CD8-positive, alpha-beta memory T cell (primary cell): ENCODE data around the gene PLEKHA7. TPM values are rescaled to one million over a fixed set of nuclear protein-coding genes. Genes with fewer than 3 reads are reported as not detected.

ENCODE experiments used
- CTCF ChIA-PET: fragments of 350-600 bp; sonication (Branson Sonifier 250); formaldehyde crosslinking; loops from one replicate; lab custom pipeline; 2021; ENCODE audit warnings: antibody characterized with exemption; lab: Charles Lee
- POLR2A ChIA-PET: fragments of 350-600 bp; sonication (Branson Sonifier 250); formaldehyde crosslinking; loops from one replicate; lab custom pipeline; 2021; ENCODE audit warnings: antibody characterized with exemption; lab: Charles Lee
- DNase-seq, 5 donors: peaks; one replicate each; pipeline versions ENCODE4 v3.0.0 to v3.0.0-alpha.2; 2020 to 2022; ENCODE audit warnings: mixed read lengths in 1 of 5
- H3K27ac ChIP-seq: one replicate; pipeline ENCODE4 v1.7.0; 2013; ENCODE audit warnings: low read depth, mild to moderate bottlenecking, low read length, moderate library complexity
- H3K27me3 ChIP-seq: 2 replicates; pipeline ENCODE4 v1.7.0; 2013; ENCODE audit warnings: low read length, mild to moderate bottlenecking; ENCODE audit not compliant: insufficient read depth, poor library complexity, severe bottlenecking
- H3K36me3 ChIP-seq: 2 replicates; pipeline ENCODE4 v1.7.0; 2013; ENCODE audit warnings: mild to moderate bottlenecking, low read length, moderate library complexity; ENCODE audit not compliant: insufficient read depth
- H3K4me1 ChIP-seq: 2 replicates; pipeline ENCODE4 v1.7.0; 2013; ENCODE audit warnings: mild to moderate bottlenecking, low read length, moderate library complexity; ENCODE audit not compliant: insufficient read depth
- H3K4me3 ChIP-seq: 2 replicates; pipeline ENCODE4 v1.7.0; 2013; ENCODE audit warnings: mild to moderate bottlenecking, low read length
- H3K9me3 ChIP-seq: 2 replicates; pipeline ENCODE4 v1.7.0; 2013; ENCODE audit warnings: mild to moderate bottlenecking, low read length
- H3K27ac Mint-ChIP-seq, 8 donors: one replicate each; pipeline ENCODE4 v1.8.0; 2020 to 2021; ENCODE audit warnings: mixed read lengths in 8 of 8, mild to moderate bottlenecking in 6 of 8, inconsistent platforms in 3 of 8, moderate library complexity in 3 of 8
- H3K27me3 Mint-ChIP-seq, 2 donors: one replicate each; pipeline ENCODE4 v1.8.0; 2020 to 2021; ENCODE audit warnings: mixed read lengths in 2 of 2, mild to moderate bottlenecking in 1 of 2, moderate library complexity in 1 of 2
- H3K36me3 Mint-ChIP-seq, 3 donors: one replicate each; pipeline ENCODE4 v1.8.0; 2020 to 2021; ENCODE audit warnings: mixed read lengths in 3 of 3, inconsistent platforms in 1 of 3, mild to moderate bottlenecking in 1 of 3
- H3K4me1 Mint-ChIP-seq, 3 donors: one replicate each; pipeline ENCODE4 v1.8.0; 2020 to 2021; ENCODE audit warnings: mixed read lengths in 3 of 3, inconsistent platforms in 1 of 3, mild to moderate bottlenecking in 1 of 3
- H3K4me3 Mint-ChIP-seq, 7 donors: one replicate each; pipeline ENCODE4 v1.8.0; 2020 to 2021; ENCODE audit warnings: mixed read lengths in 7 of 7, mild to moderate bottlenecking in 6 of 7, moderate library complexity in 4 of 7, inconsistent platforms in 2 of 7
- H3K9me3 Mint-ChIP-seq, 5 donors: one replicate each; pipeline ENCODE4 v1.8.0; 2020 to 2022; ENCODE audit warnings: mixed read lengths in 5 of 5, mild to moderate bottlenecking in 3 of 5, moderate library complexity in 2 of 5, inconsistent platforms in 1 of 5
- polyA plus RNA-seq: library from polyadenylated mRNA; unstranded; fragments of 300-500 nt; fragmentation: Illumina TruSeq; gene quantifications from one replicate; pipeline ENCODE4 v1.2.3, GENCODE V29; 2021
- total RNA-seq, 2 experiments: library from RNA; stranded (reverse); gene quantifications; one replicate each; pipeline ENCODE4 v1.2.3, GENCODE V29; 2021

PLEKHA7 gene
- total and polyA plus RNA-seq, 3 experiments from 2014 or later, result 4.1 to 6.6 (median 5.3) TPM

GRCh38 chr11:16770016-16770415 is 244.2 kb downstream of the PLEKHA7 start:
- no peaks in the 10 kb centered on the region for H3K36me3 Mint-ChIP-seq
- POLR2A ChIA-PET, result no interaction called here
- no peak for DNase-seq
- no peaks in the 10 kb centered on the region for H3K4me1 Mint-ChIP-seq
- H3K27ac Mint-ChIP-seq, result peak overlapping the region in 1 of 8 donors; percentile 19
- no peaks in the 10 kb centered on the region for H3K9me3 Mint-ChIP-seq
- peaks cover 4 to 16% of the 10 kb centered on the region in 2 donors for H3K27me3 Mint-ChIP-seq
- CTCF ChIA-PET, result interaction anchor here (1.2 kb wide), 1 partner anchor 10 kb away, joined by 3 read pairs; no protein-coding TSS in a partner anchor
- Histone ChIP-seq H3K27me3 (no peaks in the 10 kb centered on the region), H3K4me1 (no peaks in the 10 kb centered on the region), H3K4me3 (no peak overlapping the region), H3K9me3 (no peaks in the 10 kb centered on the region), H3K27ac (no peak overlapping the region), H3K36me3 (no peaks in the 10 kb centered on the region)
- H3K4me3 Mint-ChIP-seq, result no peak overlapping the region

- Mint-ChIP-seq H3K4me1 (no peaks in the 10 kb centered on the region), H3K4me3 (no peak overlapping the region), H3K9me3 (no peaks in the 10 kb centered on the region), H3K27ac (no peak overlapping the region), H3K27me3 (peaks cover 4 to 16% of the 10 kb centered on the region in 2 donors), H3K36me3 (no peaks in the 10 kb centered on the region)
- DNase-seq, result no peak
- Histone ChIP-seq H3K27me3 (no peaks in the 10 kb centered on the region), H3K9me3 (no peaks in the 10 kb centered on the region), H3K4me1 (no peaks in the 10 kb centered on the region), H3K27ac (no peak overlapping the region), H3K4me3 (no peak overlapping the region), H3K36me3 (no peaks in the 10 kb centered on the region)
- POLR2A ChIA-PET, result no interaction called here
- CTCF ChIA-PET, result no interaction called here
Measured at GRCh38 chr11:16769386-16769785, 244.8 kb downstream of the PLEKHA7 start.

GRCh38 chr11:16767957-16768356 is 246.3 kb downstream of the PLEKHA7 start:
- Mint-ChIP-seq H3K4me1 (no peaks in the 10 kb centered on the region), H3K4me3 (no peak overlapping the region), H3K27me3 (peaks cover 2 to 16% of the 10 kb centered on the region in 2 donors), H3K9me3 (no peaks in the 10 kb centered on the region), H3K36me3 (no peaks in the 10 kb centered on the region), H3K27ac (no peak overlapping the region)
- H3K27me3 ChIP-seq, result no peaks in the 10 kb centered on the region
- H3K27ac ChIP-seq, result no peak overlapping the region
- no peak overlapping the region for H3K4me3 ChIP-seq
- ChIA-PET POLR2A (no interaction called here), CTCF (interaction anchor here (1.2 kb wide), 1 partner anchor 18 kb away, joined by 3 read pairs; no protein-coding TSS in a partner anchor)
- DNase-seq, result no peak
- no peaks in the 10 kb centered on the region for H3K4me1 ChIP-seq
- no peaks in the 10 kb centered on the region for H3K36me3 ChIP-seq
- no peaks in the 10 kb centered on the region for H3K9me3 ChIP-seq

GRCh38 chr11:16767137-16767536 is 247.1 kb downstream of the PLEKHA7 start:
- H3K9me3 Mint-ChIP-seq, result no peaks in the 10 kb centered on the region
- ChIA-PET POLR2A (no interaction called here), CTCF (interaction anchor here (1.2 kb wide), 1 partner anchor 19 kb away, joined by 3 read pairs; no protein-coding TSS in a partner anchor)
- H3K36me3 Mint-ChIP-seq, result no peaks in the 10 kb centered on the region
- DNase-seq, result no peak
- H3K27me3 Mint-ChIP-seq, result peaks cover 2 to 15% of the 10 kb centered on the region in 2 donors
- H3K36me3 ChIP-seq, result no peaks in the 10 kb centered on the region
- no peaks in the 10 kb centered on the region for H3K27me3 ChIP-seq
- H3K4me1 ChIP-seq, result no peaks in the 10 kb centered on the region
- no peaks in the 10 kb centered on the region for H3K9me3 ChIP-seq
- H3K27ac ChIP-seq, result no peak overlapping the region
- H3K4me3 Mint-ChIP-seq, result no peak overlapping the region
- H3K4me1 Mint-ChIP-seq, result no peaks in the 10 kb centered on the region
- H3K27ac Mint-ChIP-seq, result no peak overlapping the region
- H3K4me3 ChIP-seq, result no peak overlapping the region

GRCh38 chr11:16764888-16765287 is 249.3 kb downstream of the PLEKHA7 start:
- H3K36me3 Mint-ChIP-seq, result no peaks in the 10 kb centered on the region
- Histone ChIP-seq H3K36me3 (no peaks in the 10 kb centered on the region), H3K4me3 (no peak overlapping the region), H3K4me1 (no peaks in the 10 kb centered on the region), H3K27me3 (no peaks in the 10 kb centered on the region), H3K9me3 (no peaks in the 10 kb centered on the region), H3K27ac (no peak overlapping the region)
- POLR2A ChIA-PET, result no interaction called here
- H3K27ac Mint-ChIP-seq, result no peak overlapping the region
- peaks cover 2 to 5% (median 4%) of the 10 kb centered on the region in 3 donors for H3K4me1 Mint-ChIP-seq
- H3K27me3 Mint-ChIP-seq, result peaks cover 2 to 9% of the 10 kb centered on the region in 2 donors
- no peaks in the 10 kb centered on the region for H3K9me3 Mint-ChIP-seq
- CTCF ChIA-PET, result no interaction called here
- no peak for DNase-seq
- no peak overlapping the region for H3K4me3 Mint-ChIP-seq

GRCh38 chr11:16763746-16764145 is 250.5 kb downstream of the PLEKHA7 start:
- ChIA-PET CTCF (no interaction called here), POLR2A (no interaction called here)
- H3K4me1 ChIP-seq, result no peaks in the 10 kb centered on the region
- Mint-ChIP-seq H3K4me1 (peaks cover 3 to 8% (median 6%) of the 10 kb centered on the region in 3 donors), H3K27ac (no peak overlapping the region), H3K4me3 (no peak overlapping the region), H3K36me3 (peaks cover 0 to 4% (median 3%) of the 10 kb centered on the region in 3 donors), H3K27me3 (peaks cover 0 to 3% of the 10 kb centered on the region in 2 donors), H3K9me3 (no peaks in the 10 kb centered on the region)
- no peaks in the 10 kb centered on the region for H3K36me3 ChIP-seq
- DNase-seq, result no peak
- H3K4me3 ChIP-seq, result no peak overlapping the region
- no peaks in the 10 kb centered on the region for H3K9me3 ChIP-seq
- no peaks in the 10 kb centered on the region for H3K27me3 ChIP-seq
- H3K27ac ChIP-seq, result no peak overlapping the region

GRCh38 chr11:16759857-16760508 is 254.2 kb downstream of the PLEKHA7 start:
- DNase-seq, result no peak
- peaks cover 3 to 8% (median 6%) of the 10 kb centered on the region in 3 donors for H3K4me1 Mint-ChIP-seq
- peaks cover 0 to 30% (median 13%) of the 10 kb centered on the region in 3 donors for H3K36me3 Mint-ChIP-seq
- H3K27me3 Mint-ChIP-seq, result no peaks in the 10 kb centered on the region
- Histone ChIP-seq H3K27me3 (no peaks in the 10 kb centered on the region), H3K4me3 (no peak overlapping the region), H3K9me3 (no peaks in the 10 kb centered on the region), H3K36me3 (peaks cover 8% of the 10 kb centered on the region), H3K4me1 (no peaks in the 10 kb centered on the region), H3K27ac (no peak overlapping the region)
- no peaks in the 10 kb centered on the region for H3K9me3 Mint-ChIP-seq
- ChIA-PET CTCF (interaction anchor here (1.0 to 1.4 kb wide), 3 partner anchors 11 to 28 kb away, joined by 3 to 4 read pairs (median 3); no protein-coding TSS in a partner anchor), POLR2A (no interaction called here)
- peak overlapping the region in 1 of 7 donors; percentile 3 for H3K4me3 Mint-ChIP-seq
- peak overlapping the region; percentile 37 to 93 (median 73) for H3K27ac Mint-ChIP-seq

GRCh38 chr11:16758382-16759024 is 255.7 kb downstream of the PLEKHA7 start:
- ChIA-PET POLR2A (no interaction called here), CTCF (no interaction called here)
- no peak overlapping the region for H3K4me3 Mint-ChIP-seq
- peak overlapping the region in 5 of 8 donors; percentile 18 to 93 (median 54) for H3K27ac Mint-ChIP-seq
- no peak overlapping the region for H3K4me3 ChIP-seq
- no peaks in the 10 kb centered on the region for H3K27me3 Mint-ChIP-seq
- no peaks in the 10 kb centered on the region for H3K9me3 Mint-ChIP-seq
- peaks cover 15% of the 10 kb centered on the region for H3K36me3 ChIP-seq
- H3K36me3 Mint-ChIP-seq, result peaks cover 0 to 43% (median 19%) of the 10 kb centered on the region in 3 donors
- no peak overlapping the region for H3K27ac ChIP-seq
- no peak for DNase-seq
- H3K27me3 ChIP-seq, result no peaks in the 10 kb centered on the region
- H3K9me3 ChIP-seq, result no peaks in the 10 kb centered on the region
- no peaks in the 10 kb centered on the region for H3K4me1 ChIP-seq
- H3K4me1 Mint-ChIP-seq, result peaks cover 3 to 8% (median 6%) of the 10 kb centered on the region in 3 donors
